RWPE2 (cell line): ENCODE data around the gene TMEM63C.

Source experiments
- ATAC-seq: fragments of 200-7000 bp; cut with Tn5 transposase; 3 replicates; pipeline ENCODE4 v1.9.1; 2021; ENCODE audit warnings: low read depth
- DNase-seq: peaks from one replicate; pipeline ENCODE4 v3.0.0-alpha.2; 2020; ENCODE audit warnings: low spot score
- H3K27ac ChIP-seq: fragments of 450-650 bp; 2 replicates; pipeline ENCODE4 v1.5.1; 2017; ENCODE audit warnings: mild to moderate bottlenecking; ENCODE audit not compliant: poor library complexity, severe bottlenecking
- H3K27me3 ChIP-seq: fragments of 250-450 bp; sonication (Bioruptor Pico); 2 replicates; pipeline ENCODE4 v1.5.1; 2021; ENCODE audit warnings: mild to moderate bottlenecking, moderate library complexity; ENCODE audit not compliant: insufficient read depth, poor library complexity, severe bottlenecking
- H3K36me3 ChIP-seq: fragments of 250-450 bp; sonication (Bioruptor Pico); 2 replicates; pipeline ENCODE4 v1.5.1; 2020; ENCODE audit warnings: low read depth, mild to moderate bottlenecking, moderate library complexity
- H3K4me1 ChIP-seq: fragments of 250-450 bp; sonication (Bioruptor Pico); 2 replicates; pipeline ENCODE4 v1.5.1; 2021; ENCODE audit warnings: mild to moderate bottlenecking, moderate library complexity; ENCODE audit not compliant: insufficient read depth, poor library complexity, severe bottlenecking
- H3K4me3 ChIP-seq: fragments of 250-450 bp; sonication (Bioruptor Pico); 2 replicates; pipeline ENCODE4 v1.5.1; 2021; ENCODE audit warnings: mild to moderate bottlenecking, moderate library complexity; ENCODE audit not compliant: severe bottlenecking
- H3K9me3 ChIP-seq: fragments of 250-450 bp; sonication (Bioruptor Pico); 2 replicates; pipeline ENCODE4 v1.5.1; 2021; ENCODE audit warnings: mild to moderate bottlenecking, moderate library complexity; ENCODE audit not compliant: severe bottlenecking
- TF ChIP-seq, protein P1 (sequence below): fragments of 450-650 bp; IDR thresholded peaks from one replicate; pipeline ENCODE4 v1.5.1; 2017; ENCODE audit warnings: mild to moderate bottlenecking, moderate library complexity; ENCODE audit not compliant: poor library complexity, severe bottlenecking

Gene TMEM63C

DNA sequence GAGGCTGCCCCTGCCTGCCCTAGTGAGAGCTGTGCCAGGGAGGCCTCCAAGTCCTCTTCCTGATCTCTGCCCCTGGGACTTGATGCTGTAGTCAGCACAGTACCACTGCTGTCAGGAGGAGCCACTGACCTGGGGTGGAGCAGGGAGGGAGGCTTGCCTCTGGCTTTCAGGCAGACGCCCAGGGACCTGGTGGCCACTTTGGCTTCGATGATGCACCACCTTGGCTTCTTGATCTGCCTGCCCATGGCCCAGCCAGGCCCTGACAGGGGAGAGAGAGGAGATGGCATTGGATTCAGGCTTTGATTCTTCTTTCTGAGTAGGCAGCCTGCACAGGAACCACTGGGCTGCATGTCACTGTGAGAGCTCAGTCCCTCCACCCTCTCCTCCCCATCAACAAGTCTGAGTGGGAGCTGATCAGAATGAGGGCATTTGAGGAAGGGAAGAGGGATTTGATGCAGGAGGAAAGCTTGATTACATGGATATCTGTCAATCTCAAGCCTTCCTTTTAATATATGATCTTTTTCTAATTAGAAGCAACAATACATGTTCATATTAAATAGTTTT is 24.7 kb downstream of the TMEM63C start:
- Histone ChIP-seq H3K9me3 (no peaks in the 10 kb centered on the region), H3K27ac (no peak overlapping the region), H3K27me3 (no peaks in the 10 kb centered on the region), H3K4me3 (no peak overlapping the region), H3K4me1 (no peaks in the 10 kb centered on the region), H3K36me3 (no peaks in the 10 kb centered on the region)
- ATAC-seq (no peak), DNase-seq (no peak)
- TF ChIP-seq, protein P1, sequence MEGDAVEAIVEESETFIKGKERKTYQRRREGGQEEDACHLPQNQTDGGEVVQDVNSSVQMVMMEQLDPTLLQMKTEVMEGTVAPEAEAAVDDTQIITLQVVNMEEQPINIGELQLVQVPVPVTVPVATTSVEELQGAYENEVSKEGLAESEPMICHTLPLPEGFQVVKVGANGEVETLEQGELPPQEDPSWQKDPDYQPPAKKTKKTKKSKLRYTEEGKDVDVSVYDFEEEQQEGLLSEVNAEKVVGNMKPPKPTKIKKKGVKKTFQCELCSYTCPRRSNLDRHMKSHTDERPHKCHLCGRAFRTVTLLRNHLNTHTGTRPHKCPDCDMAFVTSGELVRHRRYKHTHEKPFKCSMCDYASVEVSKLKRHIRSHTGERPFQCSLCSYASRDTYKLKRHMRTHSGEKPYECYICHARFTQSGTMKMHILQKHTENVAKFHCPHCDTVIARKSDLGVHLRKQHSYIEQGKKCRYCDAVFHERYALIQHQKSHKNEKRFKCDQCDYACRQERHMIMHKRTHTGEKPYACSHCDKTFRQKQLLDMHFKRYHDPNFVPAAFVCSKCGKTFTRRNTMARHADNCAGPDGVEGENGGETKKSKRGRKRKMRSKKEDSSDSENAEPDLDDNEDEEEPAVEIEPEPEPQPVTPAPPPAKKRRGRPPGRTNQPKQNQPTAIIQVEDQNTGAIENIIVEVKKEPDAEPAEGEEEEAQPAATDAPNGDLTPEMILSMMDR: no peak

DNA sequence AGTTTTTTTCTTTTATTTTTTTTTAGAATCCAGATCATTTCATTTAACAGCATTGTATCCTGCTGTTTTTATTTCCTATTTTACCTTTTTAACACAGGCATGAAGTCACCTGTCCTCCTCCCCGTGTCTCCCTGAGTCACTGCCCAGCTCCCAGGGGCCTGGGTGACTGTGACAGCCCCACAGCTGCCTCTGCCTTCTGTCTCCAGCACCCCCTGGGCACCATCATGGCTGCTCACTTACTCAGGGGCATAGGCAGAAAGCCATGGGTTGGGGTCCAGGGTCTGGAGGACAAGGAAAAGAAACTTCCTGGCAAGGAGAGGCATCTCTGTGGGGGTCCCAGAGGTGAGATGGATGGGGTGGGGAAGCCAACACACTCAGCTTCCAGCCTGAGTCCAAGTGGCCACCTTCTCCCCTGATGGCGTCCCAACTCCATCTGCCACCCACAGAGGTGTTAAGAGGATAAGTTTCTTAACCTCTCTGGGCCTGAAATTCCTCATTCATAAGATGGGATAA is 25.3 kb downstream of the TMEM63C start:
- Histone ChIP-seq H3K9me3 (no peaks in the 10 kb centered on the region), H3K27ac (no peak overlapping the region), H3K36me3 (no peaks in the 10 kb centered on the region), H3K27me3 (no peaks in the 10 kb centered on the region), H3K4me1 (no peaks in the 10 kb centered on the region), H3K4me3 (no peak overlapping the region)
- DNase-seq: no peak
- no peak for ATAC-seq
- TF ChIP-seq, protein P1: no peak

DNA sequence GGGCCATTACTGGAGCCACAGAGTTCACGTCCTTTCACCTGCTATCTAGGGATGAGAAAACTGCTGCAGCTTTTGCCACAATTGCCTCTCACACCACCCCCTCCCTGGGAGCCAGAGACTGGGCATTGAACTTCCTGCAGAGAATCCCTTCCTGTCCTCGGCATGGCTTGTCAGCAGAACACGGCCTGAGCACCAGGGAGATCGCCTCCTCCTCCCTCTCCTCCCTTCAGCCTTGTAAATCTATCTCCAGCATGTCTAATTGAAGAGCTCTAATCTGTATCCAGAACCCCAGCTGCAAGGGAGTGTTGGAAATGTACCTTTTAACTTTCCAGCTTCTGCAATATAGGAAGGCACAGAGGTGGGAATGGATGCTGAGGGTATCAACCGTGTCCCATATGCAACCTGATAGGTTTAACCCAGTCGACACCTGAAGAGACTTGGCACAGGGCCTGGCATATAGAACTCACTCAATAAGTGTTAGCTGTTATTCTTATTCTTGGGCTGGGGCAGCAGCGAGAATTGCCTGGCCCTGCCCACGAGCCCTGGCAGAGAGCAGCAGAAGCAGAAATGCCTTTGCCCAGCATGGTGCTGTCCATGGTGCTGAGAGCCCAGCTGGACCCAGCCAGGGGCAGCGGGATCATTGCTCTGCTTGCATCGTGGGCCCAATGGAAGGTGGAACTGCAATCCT is 26.8 kb downstream of the TMEM63C start:
- Histone ChIP-seq H3K4me1 (no peaks in the 10 kb centered on the region), H3K9me3 (no peaks in the 10 kb centered on the region), H3K4me3 (no peak overlapping the region), H3K27me3 (no peaks in the 10 kb centered on the region), H3K36me3 (no peaks in the 10 kb centered on the region), H3K27ac (no peak overlapping the region)
- ATAC-seq (peak; percentile 69), DNase-seq (no peak)
- TF ChIP-seq, protein P1: no peak

DNA sequence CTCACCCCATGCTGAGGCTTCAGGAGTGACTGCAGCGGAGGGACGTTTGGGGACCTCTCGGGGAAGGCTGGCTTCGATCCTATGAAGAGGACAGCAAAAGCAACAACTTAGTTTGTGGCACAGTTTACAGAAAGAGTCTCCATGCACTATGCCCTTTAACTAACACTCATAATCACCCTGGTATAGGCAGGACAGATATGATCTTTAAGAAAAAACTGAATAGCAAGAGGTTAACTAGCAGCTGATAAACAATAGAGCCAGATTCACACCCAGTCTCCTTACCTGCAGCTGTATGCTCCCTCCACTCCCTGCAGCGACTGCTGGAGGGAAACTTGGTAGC is 27.4 kb downstream of the TMEM63C start:
- H3K27ac ChIP-seq: no peak overlapping the region

More for the DNA sequence above, 27.4 kb downstream of the TMEM63C start:
- Histone ChIP-seq H3K36me3 (no peaks in the 10 kb centered on the region), H3K4me3 (no peak overlapping the region), H3K9me3 (no peaks in the 10 kb centered on the region), H3K27me3 (no peaks in the 10 kb centered on the region), H3K4me1 (no peaks in the 10 kb centered on the region)
- ATAC-seq (no peak), DNase-seq (no peak)
- TF ChIP-seq, protein P1: no peak
